ENCODE measurements around the gene PCDHGA6.
"Not testable (repeated sequence)": the region's sequence is repeated elsewhere in the genome, so short reads cannot be mapped to it uniquely, and the experiment has no call there.

Gene PCDHGA6

GRCh38 chr5:141403387-141403786 is 29.7 kb downstream of the PCDHGA6 start:
- TF ChIP-seq BACH2 (CRISPR knock-in tag; IDR thresholded peaks at IDR 0.05; ENCODE audit: borderline replicate concordance) (no peak), ARNTL (CRISPR knock-in tag; IDR thresholded peaks at IDR 0.05; ENCODE audit: borderline replicate concordance, low read depth) (no peak), ZNF8 (CRISPR knock-in tag; IDR thresholded peaks at IDR 0.05) (no peak), CREB5 (CRISPR knock-in tag; IDR thresholded peaks at IDR 0.05; ENCODE audit: low read depth) (no peak), TCF4 (CRISPR knock-in tag; IDR thresholded peaks at IDR 0.05; ENCODE audit: borderline replicate concordance) (no peak), GLIS3 (CRISPR knock-in tag; IDR thresholded peaks at IDR 0.05) (no peak), ZNF70 (CRISPR knock-in tag; IDR thresholded peaks at IDR 0.05) (no peak), SNAI2 (CRISPR knock-in tag; IDR thresholded peaks at IDR 0.05) (no peak), ZNF565 (CRISPR knock-in tag; conservative IDR thresholded peaks at IDR 0.05; ENCODE audit: low read depth) (no peak), ZFP30 (CRISPR knock-in tag; IDR thresholded peaks at IDR 0.05) (no peak), ZFP3 (CRISPR knock-in tag; IDR thresholded peaks at IDR 0.05) (no peak), PPARA (CRISPR knock-in tag; IDR thresholded peaks at IDR 0.05; ENCODE audit: borderline replicate concordance) (no peak), CSDC2 (CRISPR knock-in tag; IDR thresholded peaks at IDR 0.05) (no peak)
- TF ChIP-seq, protein P1, sequence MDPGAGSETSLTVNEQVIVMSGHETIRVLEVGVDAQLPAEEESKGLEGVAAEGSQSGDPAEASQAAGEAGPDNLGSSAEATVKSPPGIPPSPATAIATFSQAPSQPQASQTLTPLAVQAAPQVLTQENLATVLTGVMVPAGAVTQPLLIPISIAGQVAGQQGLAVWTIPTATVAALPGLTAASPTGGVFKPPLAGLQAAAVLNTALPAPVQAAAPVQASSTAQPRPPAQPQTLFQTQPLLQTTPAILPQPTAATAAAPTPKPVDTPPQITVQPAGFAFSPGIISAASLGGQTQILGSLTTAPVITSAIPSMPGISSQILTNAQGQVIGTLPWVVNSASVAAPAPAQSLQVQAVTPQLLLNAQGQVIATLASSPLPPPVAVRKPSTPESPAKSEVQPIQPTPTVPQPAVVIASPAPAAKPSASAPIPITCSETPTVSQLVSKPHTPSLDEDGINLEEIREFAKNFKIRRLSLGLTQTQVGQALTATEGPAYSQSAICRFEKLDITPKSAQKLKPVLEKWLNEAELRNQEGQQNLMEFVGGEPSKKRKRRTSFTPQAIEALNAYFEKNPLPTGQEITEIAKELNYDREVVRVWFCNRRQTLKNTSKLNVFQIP (CRISPR knock-in tag; IDR thresholded peaks at IDR 0.05; ENCODE audit: borderline replicate concordance, low read depth) = no peak
- ATAC-seq = no peak

GRCh38 chr5:141407790-141408505 is 34.3 kb downstream of the PCDHGA6 start, which contains the start of gene PCDHGB6:
Gene PCDHGB6, plus strand, starts transcription at chr5:141408021. Its CDS starts 182 bp downstream, at chr5:141408203.
- ATAC-seq = not testable (repeated sequence)

- TF ChIP-seq SNAI2 (CRISPR knock-in tag; IDR thresholded peaks at IDR 0.05) = no peak
- TF ChIP-seq BACH2 (CRISPR knock-in tag; IDR thresholded peaks at IDR 0.05; ENCODE audit: borderline replicate concordance) = no peak
- TF ChIP-seq CSDC2 (CRISPR knock-in tag; IDR thresholded peaks at IDR 0.05) = no peak
- TF ChIP-seq PATZ1 (CRISPR knock-in tag; IDR thresholded peaks at IDR 0.05; ENCODE audit: borderline replicate concordance) = no peak
- TF ChIP-seq RARB (CRISPR knock-in tag; IDR thresholded peaks at IDR 0.05) = no peak
- TF ChIP-seq ARNTL (CRISPR knock-in tag; IDR thresholded peaks at IDR 0.05; ENCODE audit: borderline replicate concordance, low read depth) = no peak
- TF ChIP-seq ZNF565 (CRISPR knock-in tag; conservative IDR thresholded peaks at IDR 0.05; ENCODE audit: low read depth) = no peak
- no peak for TF ChIP-seq ZC3H10 (CRISPR knock-in tag; IDR thresholded peaks at IDR 0.05)
- no peak for TF ChIP-seq ZFP30 (CRISPR knock-in tag; IDR thresholded peaks at IDR 0.05)
- no peak for TF ChIP-seq ZFP3 (CRISPR knock-in tag; IDR thresholded peaks at IDR 0.05)
- no peak for TF ChIP-seq GLIS3 (CRISPR knock-in tag; IDR thresholded peaks at IDR 0.05)
- no peak for TF ChIP-seq CSRNP3 (CRISPR knock-in tag; IDR thresholded peaks at IDR 0.05)
- TF ChIP-seq ZNF70 (CRISPR knock-in tag; IDR thresholded peaks at IDR 0.05) = no peak
- TF ChIP-seq TOX (CRISPR knock-in tag; IDR thresholded peaks at IDR 0.05; ENCODE audit: borderline replicate concordance) = no peak
- no peak for TF ChIP-seq TCF4 (CRISPR knock-in tag; IDR thresholded peaks at IDR 0.05; ENCODE audit: borderline replicate concordance)
- no peak for TF ChIP-seq ISL1 (CRISPR knock-in tag; IDR thresholded peaks at IDR 0.05)
- TF ChIP-seq ESRRG (CRISPR knock-in tag; IDR thresholded peaks at IDR 0.05) = no peak
- no peak for ATAC-seq
Observed at GRCh38 chr5:141409598-141410306, 36.1 kb downstream of the PCDHGA6 start.
